Pulmonary artery endothelial cell (primary cell): ENCODE measurements around the gene EMC6. TPM values are rescaled to one million over a fixed set of nuclear protein-coding genes. Genes with fewer than 3 reads are reported as not detected.

Source experiments
- DNase-seq: peaks from one replicate; pipeline ENCODE4 v3.0.0-alpha.2; 2011; ENCODE audit warnings: low read depth, low spot score
- total RNA-seq: library from RNA; depleted of rRNA; stranded (reverse); fragments of >200 nt; gene quantifications from 2 replicates; pipeline ENCODE4 v1.2.3, GENCODE V29; 2014

Gene EMC6
- total RNA-seq, 1 donor from 2014 or later = 23.2 TPM

DNA sequence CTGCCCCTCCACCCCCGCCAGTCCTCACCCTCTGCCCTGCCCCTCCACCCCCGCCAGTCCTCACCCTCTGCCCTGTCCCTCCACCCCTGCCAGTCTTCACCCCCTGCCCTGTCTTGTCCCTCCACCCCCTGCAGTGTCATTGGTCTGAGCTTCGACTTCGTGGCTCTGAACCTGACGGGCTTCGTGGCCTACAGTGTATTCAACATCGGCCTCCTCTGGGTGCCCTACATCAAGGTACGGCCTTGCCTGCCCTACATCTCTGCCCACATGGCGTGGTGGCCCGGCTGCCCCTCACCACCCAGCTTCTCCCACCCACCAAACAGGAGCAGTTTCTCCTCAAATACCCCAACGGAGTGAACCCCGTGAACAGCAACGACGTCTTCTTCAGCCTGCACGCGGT lies 12.3 kb upstream of the EMC6 start:
- no peak for DNase-seq

DNA sequence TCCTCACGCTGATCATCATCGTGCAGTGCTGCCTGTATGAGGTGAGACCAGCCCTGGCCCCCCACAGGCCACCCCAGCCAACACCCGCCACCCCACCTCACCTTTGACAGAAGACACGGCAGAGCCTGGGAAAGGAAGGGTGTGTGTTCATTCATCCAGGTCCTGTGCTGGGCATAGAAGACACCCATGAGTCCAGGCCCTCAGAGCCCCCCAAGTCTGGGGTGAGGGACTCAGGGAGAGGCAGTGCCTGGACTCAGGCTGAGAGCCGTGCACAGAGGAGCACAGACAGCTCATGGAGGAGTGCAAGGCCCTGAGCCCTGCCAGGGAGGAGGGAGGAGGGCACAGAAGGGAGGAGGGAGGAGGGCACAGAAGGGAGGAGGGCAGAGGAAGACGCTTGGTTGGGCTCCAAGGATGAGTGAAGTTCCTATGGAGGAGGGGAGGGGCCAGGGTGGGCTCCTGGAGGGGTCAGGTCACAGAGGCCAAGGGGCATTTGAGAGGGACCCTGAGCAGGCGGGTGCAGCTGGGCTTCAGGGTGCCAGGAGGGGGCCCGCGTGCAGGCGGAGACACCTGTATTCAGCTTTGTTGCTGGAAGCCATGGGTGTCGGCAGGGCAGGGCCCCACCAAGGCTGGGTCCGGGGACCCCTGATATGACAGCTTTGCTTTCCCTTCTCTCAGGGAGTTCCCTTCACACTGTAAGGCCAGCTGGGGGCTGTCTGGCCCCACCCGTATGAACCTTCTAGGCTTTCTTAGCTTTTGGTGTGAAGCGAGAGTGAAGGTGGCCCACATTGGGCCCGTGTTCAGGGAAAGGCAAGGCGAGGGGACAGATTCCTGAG lies 11.6 kb upstream of the EMC6 start:
- DNase-seq = no peak

DNA sequence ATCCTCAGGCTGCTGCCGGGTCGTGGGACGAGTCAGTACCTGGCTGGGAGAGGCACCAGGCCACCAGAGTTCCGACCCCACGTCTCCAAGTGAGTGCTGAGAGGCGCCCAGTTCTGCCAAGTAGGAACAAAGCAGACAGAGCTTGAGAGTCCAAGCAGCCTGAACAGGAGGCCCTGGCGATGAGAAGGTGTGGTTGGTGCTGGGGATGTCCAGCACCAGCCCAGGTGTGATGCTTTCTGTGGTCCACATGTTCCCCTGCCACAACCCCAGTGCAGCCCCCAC lies 11.1 kb upstream of the EMC6 start:
- DNase-seq = no peak

DNA sequence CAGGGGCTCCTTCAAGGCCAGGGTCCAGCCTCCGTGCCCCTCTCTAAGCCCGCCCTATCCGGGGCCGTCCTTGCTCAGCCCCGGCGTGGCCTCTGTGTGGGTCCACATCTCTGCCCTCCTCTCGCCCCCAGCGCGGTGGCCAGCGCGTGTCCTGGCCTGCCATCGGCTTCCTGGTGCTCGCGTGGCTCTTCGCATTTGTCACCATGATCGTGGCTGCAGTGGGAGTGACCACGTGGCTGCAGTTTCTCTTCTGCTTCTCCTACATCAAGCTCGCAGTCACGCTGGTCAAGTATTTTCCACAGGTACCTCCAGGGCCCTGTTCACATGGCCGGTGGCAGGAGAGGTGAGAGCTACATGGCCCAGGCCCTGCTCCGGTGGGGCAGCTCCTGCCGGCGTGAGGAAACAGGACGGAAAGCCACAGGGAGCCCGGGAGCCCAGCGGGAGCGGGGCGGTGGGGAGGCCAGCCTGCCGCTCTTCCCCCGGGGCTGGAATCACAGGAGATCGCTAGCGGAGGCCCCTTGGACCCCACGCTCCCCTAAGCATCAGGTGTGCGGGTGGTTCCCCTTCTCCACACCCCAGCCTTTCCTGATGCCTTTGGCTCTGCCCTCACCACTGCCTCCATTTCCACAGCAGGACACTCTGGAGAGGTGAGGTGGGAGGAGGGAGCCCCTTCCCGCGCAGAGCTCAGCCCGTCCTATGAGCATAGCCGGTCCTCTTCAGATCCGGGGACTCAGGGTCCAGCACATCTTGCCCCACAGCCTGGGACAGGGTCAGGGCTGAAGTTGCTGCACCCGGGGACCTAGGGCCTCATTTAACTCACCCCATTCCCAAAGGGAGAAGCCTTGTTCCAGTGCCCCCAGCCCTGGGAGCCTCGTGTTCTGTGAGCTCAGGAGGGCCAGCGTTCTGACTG lies 10.5 kb upstream of the EMC6 start:
- no peak for DNase-seq

DNA sequence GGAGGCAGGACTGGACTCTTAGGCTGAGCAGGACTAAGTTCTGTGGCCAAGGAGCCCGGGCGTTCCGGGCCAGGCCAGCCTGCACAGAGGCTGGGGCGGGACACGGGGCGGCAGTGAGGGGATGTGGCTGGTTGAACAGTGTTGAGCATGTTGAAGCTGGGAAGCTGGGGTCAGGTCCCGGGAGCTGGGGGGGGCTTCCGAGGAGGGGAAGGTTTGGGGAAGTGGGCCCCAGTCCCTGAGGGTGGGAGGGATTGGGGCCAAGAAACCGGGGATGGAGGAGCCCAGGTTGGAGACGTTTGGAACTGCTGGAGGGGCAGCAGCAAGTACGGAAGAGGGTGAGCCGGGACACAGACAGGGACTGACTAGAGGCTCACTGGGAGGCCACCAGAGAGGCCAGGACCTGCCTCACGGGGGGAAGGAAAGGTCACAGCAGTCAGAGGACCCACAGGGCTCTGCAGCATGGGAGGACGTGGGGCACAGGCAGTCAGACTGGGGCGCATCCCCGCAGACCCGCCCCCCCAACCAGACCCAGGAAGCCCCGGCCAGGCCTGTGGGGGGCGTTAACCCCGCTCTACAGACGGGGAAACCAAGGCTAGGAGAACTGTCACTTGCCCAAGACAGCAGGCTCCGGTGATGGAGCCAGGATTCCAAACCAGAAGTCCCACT lies 9.7 kb upstream of the EMC6 start:
- no peak for DNase-seq

GRCh38 chr17:3659541-3660111 lies 9.0 kb upstream of the EMC6 start:
- DNase-seq = peak; percentile 24

GRCh38 chr17:3660311-3660891 lies 8.2 kb upstream of the EMC6 start:
- no peak for DNase-seq

DNA sequence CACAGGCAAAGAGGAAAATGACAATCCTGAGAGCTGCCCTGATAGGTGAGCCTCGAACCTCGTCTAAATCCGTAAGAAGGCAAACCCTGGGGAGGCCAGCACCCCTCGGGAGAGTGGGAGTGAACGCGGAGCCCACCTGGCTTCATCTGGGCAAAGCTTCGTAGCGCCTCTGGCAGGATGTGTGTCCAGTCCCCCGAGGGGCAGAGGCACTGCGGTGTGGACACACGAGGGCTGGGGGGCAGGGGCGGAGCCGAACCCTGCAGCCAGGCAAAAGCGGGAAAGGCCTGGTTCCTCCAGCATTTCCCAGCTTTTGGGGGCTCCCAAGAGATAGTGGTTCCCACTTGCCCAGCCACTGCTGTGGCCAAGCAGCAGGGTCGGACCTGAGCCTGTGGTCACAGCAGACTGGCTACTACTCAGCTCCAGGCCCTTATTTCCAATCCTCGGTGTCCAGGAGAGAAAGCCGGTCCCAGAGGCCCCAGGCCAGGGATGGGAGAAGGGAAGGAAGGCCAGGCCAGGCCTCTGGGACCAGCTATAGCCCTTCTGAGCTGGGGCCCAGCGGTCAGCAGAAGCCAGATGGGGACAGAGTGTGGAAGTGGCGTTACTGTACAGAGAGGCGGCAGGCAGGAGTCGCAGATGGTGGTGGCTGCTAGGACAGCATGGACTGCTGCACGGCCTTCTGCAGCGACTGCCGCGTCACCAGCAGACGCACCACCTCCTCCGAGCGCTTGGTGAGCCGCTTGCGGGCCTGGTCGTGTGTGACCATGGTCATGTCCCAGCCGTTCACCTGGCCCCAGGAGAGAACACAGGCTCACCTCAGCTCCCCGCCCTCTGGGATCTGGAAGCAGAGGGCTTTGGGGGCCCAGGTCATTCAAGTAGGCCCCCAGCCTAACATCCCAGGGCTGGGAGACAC lies 5.3 kb upstream of the EMC6 start:
- DNase-seq = no peak

DNA sequence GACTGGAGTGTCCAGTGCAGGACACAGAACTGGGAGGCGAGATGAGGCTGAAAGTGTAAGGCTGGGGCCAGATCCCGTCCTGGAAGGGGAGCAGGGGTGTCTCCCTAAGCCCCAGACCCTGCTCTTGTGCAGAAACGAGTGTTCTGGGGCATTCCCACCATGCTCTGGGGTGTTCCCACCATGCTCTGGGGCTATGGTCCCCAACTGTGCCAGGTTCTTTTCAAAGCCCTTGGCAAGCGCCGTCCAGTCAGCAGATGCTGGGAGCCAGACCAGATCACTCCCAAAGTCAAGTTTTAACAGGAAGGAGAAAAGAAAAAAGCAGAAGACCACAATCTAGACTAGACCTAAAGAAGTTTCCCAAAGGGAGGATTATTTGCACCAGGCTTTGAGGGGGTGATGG lies 2.8 kb upstream of the EMC6 start:
- DNase-seq = no peak

DNA sequence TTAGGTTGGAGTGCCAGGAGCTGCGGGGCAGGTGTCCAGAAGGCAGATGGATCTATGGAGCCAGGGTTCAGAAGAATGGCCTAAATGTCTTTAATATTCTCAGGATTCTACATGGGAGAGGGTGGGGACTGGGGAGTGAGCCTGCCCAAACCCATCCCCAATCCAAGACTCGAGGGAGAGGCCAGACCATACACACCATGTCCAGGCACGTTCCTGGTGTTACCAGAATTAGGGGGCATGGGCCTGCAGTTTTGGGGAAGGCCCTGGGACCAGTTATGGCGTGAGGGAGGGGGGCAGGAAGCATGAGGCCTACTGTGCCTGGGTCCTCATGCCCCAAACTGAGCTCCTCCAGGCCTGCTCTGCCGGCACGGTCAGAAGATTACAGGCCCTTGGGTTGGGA lies 2.1 kb upstream of the EMC6 start:
- no peak for DNase-seq

GRCh38 chr17:3667366-3668278 lies 990 bp upstream of the EMC6 start:
- peak; percentile 78 for DNase-seq

DNA sequence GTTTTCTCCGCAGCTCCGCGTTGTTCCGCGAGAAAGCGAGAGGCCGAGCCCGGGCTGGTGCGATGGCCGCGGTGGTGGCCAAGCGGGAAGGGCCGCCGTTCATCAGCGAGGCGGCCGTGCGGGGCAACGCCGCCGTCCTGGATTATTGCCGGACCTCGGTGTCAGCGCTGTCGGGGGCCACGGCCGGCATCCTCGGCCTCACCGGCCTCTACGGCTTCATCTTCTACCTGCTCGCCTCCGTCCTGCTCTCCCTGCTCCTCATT lies 404 bp downstream of the EMC6 start:
- DNase-seq = no peak

DNA sequence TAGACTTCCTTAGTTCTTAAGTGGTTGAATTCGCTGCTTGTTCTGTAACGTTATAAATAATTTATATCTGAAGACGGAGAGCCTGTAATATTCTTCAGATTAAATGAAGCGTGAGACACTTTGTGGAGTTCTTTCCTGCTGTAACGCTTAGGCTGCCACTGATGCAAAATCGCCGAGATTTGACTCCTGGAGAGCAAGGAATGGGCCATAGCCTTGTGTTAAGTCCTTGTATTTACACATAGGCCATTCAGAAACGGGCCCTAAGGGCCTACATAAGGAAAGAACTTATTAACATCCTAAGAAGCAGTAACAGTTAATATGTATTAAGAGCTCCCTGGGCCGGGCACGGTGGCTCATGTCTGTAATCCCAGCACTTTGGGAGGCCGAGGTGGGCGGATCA lies 936 bp downstream of the EMC6 start:
- no peak for DNase-seq

DNA sequence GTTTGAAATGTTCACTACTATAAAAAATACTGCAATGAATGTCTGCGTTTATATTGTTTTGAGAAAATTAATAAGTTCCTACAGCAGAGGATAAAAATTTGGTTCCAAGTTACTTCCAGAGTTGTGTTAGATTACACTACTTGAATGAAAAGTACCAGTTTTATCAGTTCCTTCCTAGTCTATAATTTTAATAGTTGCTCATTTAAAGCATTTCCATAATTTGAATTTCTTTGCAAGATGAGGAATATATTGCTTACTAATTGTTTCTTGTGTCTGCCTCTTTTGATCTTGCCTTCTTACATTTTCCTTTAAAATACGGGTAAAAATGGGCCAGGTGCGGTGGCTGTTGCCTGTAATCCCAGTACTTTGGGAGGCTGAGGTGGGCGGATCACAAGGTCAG lies 4.0 kb downstream of the EMC6 start:
- DNase-seq = no peak

DNA sequence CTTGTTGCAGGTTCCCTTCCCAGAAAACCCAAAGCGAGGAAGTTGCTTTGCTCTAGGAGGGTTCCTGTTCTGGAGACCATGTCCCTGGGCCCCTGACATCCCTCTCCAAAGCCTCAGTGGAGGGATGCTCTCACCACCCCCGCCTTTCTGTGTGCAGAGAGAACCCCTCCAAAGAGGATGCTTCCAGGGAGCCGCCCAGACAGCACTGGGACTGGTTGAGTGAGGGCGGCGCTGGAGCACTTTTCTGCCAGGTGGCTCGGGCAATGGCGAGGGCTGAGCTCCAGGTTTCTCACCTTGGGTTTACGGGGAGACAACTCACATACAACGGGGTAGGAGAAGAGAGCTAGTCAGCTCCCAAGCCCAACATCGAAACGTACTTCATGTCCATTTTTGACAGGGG lies 7.3 kb downstream of the EMC6 start:
- DNase-seq = no peak

DNA sequence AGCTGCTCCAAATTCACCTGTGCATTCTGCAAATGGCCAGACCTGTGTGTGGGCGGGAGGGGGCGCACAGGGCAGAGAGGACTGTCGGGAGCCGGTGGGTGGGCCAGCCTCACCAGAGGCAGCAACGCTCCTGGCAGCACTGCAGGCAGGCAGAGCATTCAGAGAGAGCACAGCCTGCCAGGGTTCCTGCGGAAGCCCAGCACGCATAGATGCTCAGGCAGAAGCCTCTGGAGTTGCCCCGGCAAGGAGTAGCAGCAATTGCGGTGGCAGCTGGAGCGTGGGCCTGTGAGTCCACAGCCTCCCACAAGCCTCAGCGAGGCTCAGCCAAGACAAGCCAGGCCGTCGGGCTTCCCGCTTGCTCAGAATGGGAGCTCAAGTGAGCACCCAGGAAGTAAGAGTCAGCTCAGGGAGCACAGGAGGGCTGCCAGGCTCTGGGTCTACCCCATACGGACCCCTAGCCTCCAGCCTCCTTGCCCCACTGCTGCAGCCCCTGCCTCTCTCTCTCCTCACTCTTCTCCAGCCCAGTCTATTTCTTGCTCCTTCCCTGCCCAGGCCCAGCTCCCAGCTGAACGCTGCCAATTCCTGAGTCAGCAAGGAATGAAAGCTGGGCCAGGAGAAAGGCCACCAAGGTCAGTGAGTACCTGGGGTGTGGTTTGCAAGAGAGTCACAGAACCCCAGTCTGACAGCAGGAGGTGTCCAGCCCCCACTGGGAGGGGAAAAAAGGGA lies 9.6 kb downstream of the EMC6 start:
- DNase-seq = no peak

DNA sequence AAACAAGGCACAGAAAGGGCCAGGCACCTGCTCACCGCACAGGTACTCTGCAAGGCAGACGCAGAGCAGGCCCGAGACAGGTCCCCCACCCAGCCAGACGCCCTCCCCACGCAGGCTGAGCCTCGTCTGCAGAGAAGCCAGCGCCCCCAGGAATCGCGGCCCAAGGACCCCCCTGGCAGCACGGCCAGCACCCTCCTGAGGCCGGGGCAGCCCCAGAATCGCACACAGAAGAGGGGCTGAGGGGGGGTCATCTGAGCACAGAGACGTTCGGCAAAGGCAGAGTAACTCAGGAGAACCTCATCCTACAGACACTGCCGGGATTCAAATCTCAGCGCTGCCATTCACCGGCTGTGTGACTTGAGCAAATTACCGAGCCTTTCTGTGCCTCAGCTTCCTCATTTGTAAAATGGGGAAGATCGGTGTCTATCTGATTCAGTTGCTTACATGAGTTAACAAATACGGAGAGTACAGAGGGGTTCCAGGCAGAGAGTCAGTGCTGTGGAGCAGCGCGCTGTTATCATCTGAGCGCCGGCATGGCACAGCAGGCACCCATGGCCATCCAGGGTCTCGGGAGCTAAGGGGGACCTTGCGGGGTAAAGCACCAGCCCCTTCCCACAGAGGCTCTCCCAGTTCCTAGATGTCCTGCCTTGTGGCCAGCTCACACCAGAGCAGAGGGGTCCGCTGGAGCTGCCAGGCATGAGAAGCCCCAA lies 10.4 kb downstream of the EMC6 start:
- no peak for DNase-seq

GRCh38 chr17:3679531-3680126 lies 11.0 kb downstream of the EMC6 start:
- DNase-seq = no peak
